ENCODE measurements around the gene VASH1. TPM values are rescaled to one million over a fixed set of nuclear protein-coding genes. Genes with fewer than 3 reads are reported as not detected.

Gene VASH1
- total and polyA plus RNA-seq, 7 experiments from 2014 or later: 0.52 to 18.2 (median 1.7) TPM

DNA sequence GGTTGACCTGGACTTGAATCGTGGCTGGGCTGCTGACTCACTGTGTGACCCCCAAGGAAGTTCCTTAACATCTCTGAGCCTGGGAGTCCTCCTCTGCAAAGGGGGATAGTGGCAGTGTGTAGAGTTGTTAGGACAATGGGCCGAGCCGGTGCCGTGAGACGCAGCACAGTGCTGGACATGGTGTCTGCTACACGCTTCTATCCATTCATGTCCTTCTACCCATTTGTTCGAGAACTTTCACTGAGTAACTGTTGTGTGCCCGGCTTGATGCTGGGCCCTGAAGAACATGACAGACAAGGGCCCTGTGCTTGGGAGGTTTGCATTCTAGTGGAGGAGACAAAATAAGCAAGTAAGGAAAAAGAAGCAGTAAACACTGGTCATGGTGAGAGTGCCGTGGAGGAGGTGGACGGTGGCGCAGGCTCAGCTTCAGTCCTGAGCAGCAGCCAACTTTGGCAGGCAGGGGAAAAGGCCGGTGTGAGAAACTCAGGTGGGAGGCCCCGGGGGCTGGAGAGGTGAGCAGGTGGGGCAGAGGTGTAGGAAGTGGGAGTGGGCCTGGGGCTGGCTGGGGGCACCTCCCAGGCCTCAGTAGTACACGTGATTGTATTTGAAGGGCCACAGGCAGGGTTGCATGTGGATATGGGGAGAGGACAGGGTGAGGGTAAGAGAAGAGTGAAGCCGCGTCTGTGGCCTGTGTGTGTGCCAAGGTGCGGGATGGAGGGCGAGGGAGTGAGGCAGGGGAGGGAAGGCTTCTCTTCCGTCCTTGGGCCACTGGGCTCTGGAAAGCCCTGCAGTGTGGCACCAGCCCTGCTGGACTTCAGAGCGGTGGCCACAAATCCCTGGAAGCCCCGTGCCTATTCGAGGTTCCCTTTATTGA is 13.8 kb downstream of the VASH1 start:
- ChIA-PET CTCF (no interaction called here), POLR2A (no interaction called here)
- H3K4me1 ChIP-seq (ENCODE audit: control insufficient read depth in 2 of 2, insufficient read depth in 2 of 2, low read length in 2 of 2): no peaks in the 10 kb centered on the region
- DNase-seq (peak in 1 of 9 donors; percentile 19), ATAC-seq (no peak)
- peaks cover 0 to 15% (median 3%) of the 10 kb centered on the region in 7 donors for H3K4me1 Mint-ChIP-seq
- intact Hi-C loops (cut with micrococcal nuclease): no loop called here
- no peaks in the 10 kb centered on the region for H3K27me3 Mint-ChIP-seq
- peaks cover 0 to 1% (median 0%) of the 10 kb centered on the region in 11 donors for H3K9me3 Mint-ChIP-seq
- no peak overlapping the region for H3K4me3 Mint-ChIP-seq
- H3K36me3 Mint-ChIP-seq: peaks cover 0 to 2% (median 0%) of the 10 kb centered on the region in 5 donors
- no peaks in the 10 kb centered on the region for H3K9me3 ChIP-seq (ENCODE audit: control insufficient read depth in 2 of 3, low read length in 3 of 3)
- no peaks in the 10 kb centered on the region for H3K27me3 ChIP-seq (ENCODE audit: control insufficient read depth in 2 of 2, insufficient read depth in 2 of 2, low read length in 2 of 2)
- H3K36me3 ChIP-seq (ENCODE audit: control insufficient read depth in 2 of 3, insufficient read depth in 3 of 3, low read length in 3 of 3): no peaks in the 10 kb centered on the region
- H3K27ac ChIP-seq (ENCODE audit: low read depth, low read length): no peak overlapping the region
- no peak overlapping the region for H3K4me3 ChIP-seq (ENCODE audit: low read length)
- H3K27ac Mint-ChIP-seq: peak overlapping the region in 1 of 9 donors; percentile 10

DNA sequence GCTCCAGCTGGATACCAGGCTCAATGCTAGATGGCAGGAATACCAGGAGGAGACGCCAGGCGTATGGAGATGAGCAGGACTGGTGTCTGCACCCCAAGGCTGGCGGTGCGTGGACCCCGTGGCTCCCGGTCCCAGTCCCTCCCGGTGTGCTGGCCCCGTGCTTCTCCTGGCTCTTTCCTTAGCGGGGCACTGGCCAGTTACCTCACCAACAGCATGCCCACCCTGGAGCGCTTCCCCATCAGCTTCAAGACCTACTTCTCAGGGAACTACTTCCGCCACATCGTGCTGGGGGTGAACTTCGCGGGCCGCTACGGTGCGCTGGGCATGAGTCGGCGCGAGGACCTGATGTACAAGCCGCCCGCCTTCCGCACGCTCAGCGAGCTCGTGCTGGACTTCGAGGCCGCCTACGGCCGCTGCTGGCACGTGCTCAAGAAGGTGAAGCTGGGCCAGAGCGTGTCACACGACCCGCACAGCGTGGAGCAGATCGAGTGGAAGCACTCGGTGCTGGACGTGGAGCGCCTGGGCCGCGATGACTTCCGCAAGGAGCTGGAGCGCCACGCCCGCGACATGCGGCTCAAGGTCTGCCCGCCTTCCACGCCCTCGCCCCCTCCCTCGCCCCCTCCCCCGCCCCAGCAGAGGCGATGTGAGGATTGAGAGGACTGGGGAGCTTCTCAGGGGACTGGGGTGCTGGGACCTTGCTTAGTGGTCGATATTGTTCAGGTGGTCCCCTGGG is 14.6 kb downstream of the VASH1 start:
- H3K27ac Mint-ChIP-seq: no peak overlapping the region
- POLR2A ChIA-PET: interaction anchor here (0.7 kb wide), 1 partner anchor 14 kb away, joined by 3 read pairs; the partner anchor contains the start of gene VASH1
- Histone ChIP-seq H3K36me3 (ENCODE audit: control insufficient read depth in 2 of 3, insufficient read depth in 3 of 3, low read length in 3 of 3) (peaks cover 0 to under 1% (median 0%) of the 10 kb centered on the region in 3 experiments), H3K4me3 (ENCODE audit: low read length) (no peak overlapping the region), H3K4me1 (ENCODE audit: control insufficient read depth in 2 of 2, insufficient read depth in 2 of 2, low read length in 2 of 2) (no peaks in the 10 kb centered on the region), H3K9me3 (ENCODE audit: control insufficient read depth in 2 of 3, low read length in 3 of 3) (no peaks in the 10 kb centered on the region), H3K27me3 (ENCODE audit: control insufficient read depth in 2 of 2, insufficient read depth in 2 of 2, low read length in 2 of 2) (no peaks in the 10 kb centered on the region), H3K27ac (ENCODE audit: low read depth, low read length) (no peak overlapping the region)
- ATAC-seq (no peak), DNase-seq (peak in 1 of 9 donors; percentile 19)
- no peak overlapping the region for H3K4me3 Mint-ChIP-seq
- CTCF ChIA-PET: no interaction called here
- peaks cover 0 to 8% (median 5%) of the 10 kb centered on the region in 5 donors for H3K36me3 Mint-ChIP-seq
- intact Hi-C loops (cut with micrococcal nuclease): no loop called here
- no peaks in the 10 kb centered on the region for H3K27me3 Mint-ChIP-seq
- peaks cover 0 to 1% (median 0%) of the 10 kb centered on the region in 11 donors for H3K9me3 Mint-ChIP-seq
- peaks cover 0 to 13% (median 3%) of the 10 kb centered on the region in 7 donors for H3K4me1 Mint-ChIP-seq

DNA sequence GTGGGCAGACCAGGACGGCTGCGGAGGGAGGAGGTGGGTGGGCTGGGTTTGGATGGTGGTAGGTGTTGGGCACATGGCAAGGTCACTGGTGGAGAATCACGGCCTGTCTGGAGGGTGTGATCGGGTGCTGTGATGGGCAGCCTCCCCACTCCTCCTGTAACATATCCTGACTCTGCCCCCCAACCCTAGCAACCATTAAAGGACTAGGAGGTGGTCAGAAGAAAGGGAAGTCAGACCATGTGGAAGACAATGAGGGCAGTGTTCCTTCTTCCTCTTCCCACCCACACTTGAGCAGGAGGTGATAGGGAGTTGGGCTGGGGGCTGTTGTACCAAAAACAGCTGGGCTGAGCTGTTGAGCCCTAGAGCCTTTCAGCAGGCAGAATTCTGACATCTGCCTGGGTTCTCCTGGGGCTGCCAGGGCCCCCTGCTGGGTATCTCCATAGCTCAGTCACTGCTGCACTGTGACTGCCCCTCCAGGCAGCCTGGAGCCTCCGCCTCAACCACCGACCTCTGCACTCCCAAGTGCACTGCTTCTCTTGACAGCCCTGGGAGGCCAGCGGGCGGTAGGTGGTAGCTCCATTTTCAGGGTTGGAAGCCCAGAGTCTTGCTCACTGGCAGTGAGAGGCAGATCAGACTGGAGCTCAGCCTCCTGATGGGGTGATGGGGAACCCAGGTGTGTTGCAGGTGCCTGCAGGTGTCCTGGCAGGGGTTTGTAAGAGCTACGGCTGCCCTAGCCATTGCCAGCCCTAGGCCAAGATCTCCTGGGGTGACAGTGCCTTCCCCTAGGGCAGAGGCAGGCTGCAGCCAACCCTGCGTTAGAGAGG is 15.4 kb downstream of the VASH1 start:
- Mint-ChIP-seq H3K27ac (peak overlapping the region in 1 of 9 donors; percentile 55), H3K4me3 (no peak overlapping the region), H3K4me1 (peaks cover 0 to 18% (median 3%) of the 10 kb centered on the region in 7 donors), H3K27me3 (no peaks in the 10 kb centered on the region), H3K9me3 (peaks cover 0 to 1% (median 0%) of the 10 kb centered on the region in 11 donors), H3K36me3 (peaks cover 0 to 8% (median 5%) of the 10 kb centered on the region in 5 donors)
- ATAC-seq (no peak), DNase-seq (peak in 1 of 9 donors; percentile 17)
- intact Hi-C loops (cut with micrococcal nuclease): no loop called here
- no peaks in the 10 kb centered on the region for H3K4me1 ChIP-seq (ENCODE audit: control insufficient read depth in 2 of 2, insufficient read depth in 2 of 2, low read length in 2 of 2)
- CTCF ChIA-PET: no interaction called here
- no peaks in the 10 kb centered on the region for H3K9me3 ChIP-seq (ENCODE audit: control insufficient read depth in 2 of 3, low read length in 3 of 3)
- H3K27me3 ChIP-seq (ENCODE audit: control insufficient read depth in 2 of 2, insufficient read depth in 2 of 2, low read length in 2 of 2): no peaks in the 10 kb centered on the region
- H3K4me3 ChIP-seq (ENCODE audit: low read length): no peak overlapping the region
- peaks cover 0 to 6% (median 0%) of the 10 kb centered on the region in 3 experiments for H3K36me3 ChIP-seq (ENCODE audit: control insufficient read depth in 2 of 3, insufficient read depth in 3 of 3, low read length in 3 of 3)
- H3K27ac ChIP-seq (ENCODE audit: low read depth, low read length): no peak overlapping the region
- POLR2A ChIA-PET: interaction anchor here (0.7 kb wide), 1 partner anchor 15 kb away, joined by 3 read pairs; the partner anchor contains the start of gene VASH1

DNA sequence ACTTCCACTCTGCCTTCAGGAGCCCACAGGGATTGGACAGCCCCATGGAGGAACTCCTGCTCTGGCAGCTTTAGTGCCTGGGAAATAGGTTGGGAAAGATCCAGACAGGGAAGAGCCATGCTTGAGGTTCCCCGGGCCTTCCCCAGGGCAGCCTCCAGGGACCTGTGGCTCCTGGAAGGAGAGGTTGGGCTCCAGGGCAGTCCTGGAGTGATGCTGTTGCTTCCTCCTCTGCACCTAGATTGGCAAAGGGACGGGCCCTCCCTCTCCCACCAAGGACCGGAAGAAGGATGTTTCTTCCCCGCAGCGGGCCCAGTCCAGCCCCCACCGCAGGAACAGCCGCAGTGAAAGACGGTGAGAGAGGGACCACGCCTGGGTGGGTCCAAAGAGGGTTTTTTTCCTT is 16.5 kb downstream of the VASH1 start:
- ChIA-PET CTCF (no interaction called here), POLR2A (no interaction called here)
- intact Hi-C loops (cut with micrococcal nuclease): no loop called here
- H3K9me3 Mint-ChIP-seq: peaks cover 0 to 1% (median 0%) of the 10 kb centered on the region in 11 donors
- Histone ChIP-seq H3K27ac (ENCODE audit: low read depth, low read length) (no peak overlapping the region), H3K9me3 (ENCODE audit: control insufficient read depth in 2 of 3, low read length in 3 of 3) (no peaks in the 10 kb centered on the region), H3K36me3 (ENCODE audit: control insufficient read depth in 2 of 3, insufficient read depth in 3 of 3, low read length in 3 of 3) (peaks cover 0 to 16% (median 0%) of the 10 kb centered on the region in 3 experiments), H3K4me3 (ENCODE audit: low read length) (no peak overlapping the region), H3K4me1 (ENCODE audit: control insufficient read depth in 2 of 2, insufficient read depth in 2 of 2, low read length in 2 of 2) (peaks cover 0 to 3% of the 10 kb centered on the region in 2 donors), H3K27me3 (ENCODE audit: control insufficient read depth in 2 of 2, insufficient read depth in 2 of 2, low read length in 2 of 2) (no peaks in the 10 kb centered on the region)
- H3K4me1 Mint-ChIP-seq: peaks cover 1 to 29% (median 3%) of the 10 kb centered on the region in 7 donors
- H3K27me3 Mint-ChIP-seq: no peaks in the 10 kb centered on the region
- peak overlapping the region in 1 of 10 donors; percentile 30 for H3K4me3 Mint-ChIP-seq
- ATAC-seq (no peak), DNase-seq (peak in 1 of 9 donors; percentile 20)
- peaks cover 0 to 12% (median 7%) of the 10 kb centered on the region in 5 donors for H3K36me3 Mint-ChIP-seq
- peak overlapping the region in 3 of 9 donors; percentile 52 to 68 (median 55) for H3K27ac Mint-ChIP-seq

DNA sequence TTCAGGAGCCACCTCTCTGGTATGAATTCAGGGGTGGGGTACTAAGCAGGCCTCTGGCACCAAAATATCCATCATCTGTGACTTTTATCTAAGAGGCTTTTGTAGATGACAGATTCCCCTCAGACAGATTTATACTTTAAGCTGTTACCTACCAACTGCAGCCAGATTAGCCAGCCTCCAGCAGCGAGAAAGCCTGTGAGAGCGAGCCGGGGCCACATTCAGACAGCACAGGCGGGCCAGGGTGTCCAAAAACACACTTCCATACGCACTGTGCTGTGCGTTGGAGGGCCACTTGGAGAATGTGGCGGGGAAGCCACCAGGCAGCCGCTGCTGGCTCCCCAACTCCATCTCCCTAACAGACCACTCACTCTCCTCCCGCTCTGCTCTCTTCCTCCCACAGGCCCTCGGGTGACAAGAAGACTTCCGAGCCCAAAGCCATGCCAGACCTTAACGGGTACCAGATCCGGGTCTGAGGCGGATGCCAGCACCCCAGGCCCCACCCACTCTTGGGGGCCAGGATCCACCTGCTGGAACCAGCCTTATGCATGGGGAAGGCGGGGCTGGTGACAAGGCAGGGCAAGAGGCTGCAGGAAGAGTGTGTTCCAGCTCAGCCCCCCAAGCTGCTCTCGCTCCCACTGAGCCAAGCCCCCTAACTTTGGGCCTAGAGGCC is 17.4 kb downstream of the VASH1 start:
- Histone ChIP-seq H3K4me1 (ENCODE audit: control insufficient read depth in 2 of 2, insufficient read depth in 2 of 2, low read length in 2 of 2) (peaks cover 0 to 6% of the 10 kb centered on the region in 2 donors), H3K9me3 (ENCODE audit: control insufficient read depth in 2 of 3, low read length in 3 of 3) (no peaks in the 10 kb centered on the region), H3K27me3 (ENCODE audit: control insufficient read depth in 2 of 2, insufficient read depth in 2 of 2, low read length in 2 of 2) (no peaks in the 10 kb centered on the region), H3K27ac (ENCODE audit: low read depth, low read length) (no peak overlapping the region), H3K4me3 (ENCODE audit: low read length) (no peak overlapping the region), H3K36me3 (ENCODE audit: control insufficient read depth in 2 of 3, insufficient read depth in 3 of 3, low read length in 3 of 3) (peaks cover 0 to 21% (median 0%) of the 10 kb centered on the region in 3 experiments)
- ChIA-PET CTCF (no interaction called here), POLR2A (no interaction called here)
- no peak for ATAC-seq
- DNase-seq: peak in 1 of 9 donors; percentile 13
- peak overlapping the region in 1 of 9 donors; percentile 82 for H3K27ac Mint-ChIP-seq
- H3K36me3 Mint-ChIP-seq: peaks cover 0 to 20% (median 9%) of the 10 kb centered on the region in 5 donors
- no peak overlapping the region for H3K4me3 Mint-ChIP-seq
- peaks cover 6 to 33% (median 10%) of the 10 kb centered on the region in 7 donors for H3K4me1 Mint-ChIP-seq
- intact Hi-C loops (cut with micrococcal nuclease): no loop called here
- H3K9me3 Mint-ChIP-seq: peaks cover 0 to 1% (median 0%) of the 10 kb centered on the region in 11 donors
- no peaks in the 10 kb centered on the region for H3K27me3 Mint-ChIP-seq

All from naive thymus-derived CD4-positive, alpha-beta T cell (primary cell).